SU-DHL-6 (cell line): ENCODE measurements around the gene OBI1.

Experiments
- H2AFZ ChIP-seq: fragments of 200-600 bp; sonication (generic); 2 replicates; pipeline ENCODE4 v1.6.1; 2014; ENCODE audit warnings: low read depth, mild to moderate bottlenecking, moderate library complexity, mixed read lengths, antibody characterized with exemption, low read length; ENCODE audit not compliant: severe bottlenecking
- H3F3A ChIP-seq: fragments of 200-600 bp; shearing (Covaris generic); 2 replicates; pipeline ENCODE4 v1.6.0; 2016; ENCODE audit warnings: antibody characterized with exemption, mild to moderate bottlenecking; ENCODE audit not compliant: insufficient read depth
- H3K27ac ChIP-seq: fragments of 200-600 bp; sonication (generic); 2 replicates; pipeline ENCODE4 v1.5.1; 2016; ENCODE audit warnings: low read depth, mild to moderate bottlenecking, low read length, moderate library complexity, mixed read lengths
- H3K27me3 ChIP-seq: fragments of 200-600 bp; sonication (generic), shearing (Covaris generic); 2 replicates; pipeline ENCODE4 v1.6.0; 2014; ENCODE audit warnings: mild to moderate bottlenecking, low read length
- H3K36me3 ChIP-seq: fragments of 200-600 bp; sonication (generic); 2 replicates; pipeline ENCODE4 v1.6.1; 2014; ENCODE audit warnings: mild to moderate bottlenecking, low read length, mixed read lengths
- H3K4me2 ChIP-seq: fragments of 300-600, 200-600 bp; shearing (Covaris generic), sonication (generic); 2 replicates; pipeline ENCODE4 v1.6.0; 2014; ENCODE audit warnings: low read length, low read depth, mild to moderate bottlenecking; ENCODE audit not compliant: poor library complexity, severe bottlenecking
- H3K4me3 ChIP-seq: fragments of 200-600 bp; sonication (generic); 2 replicates; pipeline ENCODE4 v1.5.1; 2014; ENCODE audit warnings: antibody characterized with exemption, low read length, mild to moderate bottlenecking, mixed read lengths; ENCODE audit not compliant: insufficient read depth, poor library complexity, severe bottlenecking
- H3K79me2 ChIP-seq: fragments of 200-600 bp; sonication (generic); 2 replicates; pipeline ENCODE4 v1.6.1; 2014; ENCODE audit warnings: mild to moderate bottlenecking, low read length, moderate library complexity; ENCODE audit not compliant: insufficient read depth
- H3K9ac ChIP-seq: fragments of 200-600 bp; sonication (generic); 2 replicates; pipeline ENCODE4 v1.7.0; 2014; ENCODE audit warnings: mild to moderate bottlenecking, low read length
- H3K9me2 ChIP-seq: fragments of 200-600 bp; sonication (generic); replicated peaks from 2 replicates; pipeline ENCODE4 v1.6.1; 2014; ENCODE audit warnings: low read length; ENCODE audit not compliant: insufficient read depth
- H3K9me3 ChIP-seq: fragments of 200-600 bp; sonication (generic); 2 replicates; pipeline ENCODE4 v1.6.1; 2014; ENCODE audit warnings: low read length, mixed read lengths; ENCODE audit not compliant: insufficient read depth
- H4K20me1 ChIP-seq: fragments of 200-600 bp; sonication (generic); 2 replicates; pipeline ENCODE4 v1.6.1; 2014; ENCODE audit warnings: low read depth, mild to moderate bottlenecking, antibody characterized with exemption, low read length, moderate library complexity, mixed read lengths
- CTCF ChIP-seq: fragments of 200-600 bp; sonication (generic); IDR thresholded peaks from one replicate; pipeline ENCODE4 v1.5.1; 2017; ENCODE audit warnings: antibody characterized with exemption, mild to moderate bottlenecking, low read length, moderate library complexity; ENCODE audit not compliant: insufficient read depth, poor library complexity, severe bottlenecking
- EZH2phosphoT487 ChIP-seq: fragments of 200-600 bp; sonication (generic), shearing (Covaris generic); conservative IDR thresholded peaks from 2 replicates; pipeline ENCODE4 v1.6.1; 2018; ENCODE audit warnings: mild to moderate bottlenecking, antibody characterized with exemption, low read length, moderate library complexity, mixed read lengths

OBI1 gene

GRCh38 chr13:78620936-78621470 lies 38.0 kb downstream of the OBI1 start:
- no peak overlapping the region for H3K4me3 ChIP-seq
- H3K27ac ChIP-seq = no peak overlapping the region
- H2AFZ ChIP-seq = no peak overlapping the region
- H3K9ac ChIP-seq = no peak overlapping the region
- TF ChIP-seq CTCF = no peak
- no peak for TF ChIP-seq EZH2phosphoT487
- H3K36me3 ChIP-seq = peaks cover 37% of the 10 kb centered on the region
- H4K20me1 ChIP-seq = peaks cover 6% of the 10 kb centered on the region
- H3K27me3 ChIP-seq = no peaks in the 10 kb centered on the region
- H3K9me3 ChIP-seq = no peaks in the 10 kb centered on the region
- no peak overlapping the region for H3K4me2 ChIP-seq
- peaks cover 24% of the 10 kb centered on the region for H3K79me2 ChIP-seq
- no peaks in the 10 kb centered on the region for H3F3A ChIP-seq
- no peaks in the 10 kb centered on the region for H3K9me2 ChIP-seq

- Histone ChIP-seq H3K9me3 (no peaks in the 10 kb centered on the region), H3K4me3 (no peak overlapping the region), H3K9ac (no peak overlapping the region), H2AFZ (no peak overlapping the region), H3K36me3 (peaks cover 40% of the 10 kb centered on the region), H3K4me2 (no peak overlapping the region), H3K79me2 (peaks cover 11% of the 10 kb centered on the region), H3K9me2 (no peaks in the 10 kb centered on the region), H3F3A (no peaks in the 10 kb centered on the region), H4K20me1 (peaks cover 6% of the 10 kb centered on the region), H3K27ac (no peak overlapping the region), H3K27me3 (no peaks in the 10 kb centered on the region)
- TF ChIP-seq EZH2phosphoT487 (no peak), CTCF (no peak)
Measured at GRCh38 chr13:78618411-78618810, 40.5 kb downstream of the OBI1 start.

- H3K36me3 ChIP-seq = peaks cover 19% of the 10 kb centered on the region
- H3K9me3 ChIP-seq = no peaks in the 10 kb centered on the region
- H3F3A ChIP-seq = no peaks in the 10 kb centered on the region
- H3K79me2 ChIP-seq = no peaks in the 10 kb centered on the region
- H3K9ac ChIP-seq = no peak overlapping the region
- no peak overlapping the region for H3K27ac ChIP-seq
- no peak overlapping the region for H3K4me3 ChIP-seq
- H3K4me2 ChIP-seq = no peak overlapping the region
- H3K27me3 ChIP-seq = no peaks in the 10 kb centered on the region
- no peaks in the 10 kb centered on the region; the same call in 1 of the 2 replicates for H4K20me1 ChIP-seq
- H3K9me2 ChIP-seq = no peaks in the 10 kb centered on the region
- H2AFZ ChIP-seq = no peak overlapping the region
- TF ChIP-seq CTCF = no peak
- TF ChIP-seq EZH2phosphoT487 = no peak
Measured at GRCh38 chr13:78611040-78611439, 47.9 kb downstream of the OBI1 start.
